Thyroid gland (tissue), 4 donors: Measurements from ENCODE around the gene ARNT2. TPM values are rescaled to one million over a fixed set of nuclear protein-coding genes. Genes with fewer than 3 reads are reported as not detected.
"Not testable (repeated sequence)": the region's sequence is repeated elsewhere in the genome, so short reads cannot be mapped to it uniquely, and the experiment has no call there.

ENCODE experiments used
- DNase-seq, 2 donors: peaks; one replicate each; pipeline ENCODE4 v3.0.0-alpha.2; 2019
- H3K27ac ChIP-seq, 3 donors: fragments of 200-600 bp; sonication (generic); 1 replicate in 2 of 3; 2 replicates in 1 of 3; pipeline ENCODE4 v1.5.1; 2016 to 2019; ENCODE audit warnings: mild to moderate bottlenecking in 1 of 3, moderate library complexity in 1 of 3
- H3K27me3 ChIP-seq: fragments of 200-600 bp; sonication (generic); one replicate; pipeline ENCODE4 v1.5.1; 2019
- H3K36me3 ChIP-seq, 2 donors: fragments of 200-600 bp; sonication (generic); one replicate each; pipeline ENCODE4 v1.5.1; 2016 to 2019
- H3K4me1 ChIP-seq, 2 donors: fragments of 200-600 bp; sonication (generic); one replicate each; pipeline ENCODE4 v1.5.1; 2017 to 2019
- H3K4me3 ChIP-seq, 3 donors: fragments of 200-600 bp; sonication (generic); replicated peaks in 1 of 3; 1 replicate in 2 of 3; 2 replicates in 1 of 3; pipeline ENCODE4 v1.5.1; 2016; ENCODE audit warnings: mild to moderate bottlenecking in 1 of 3
- H3K9me3 ChIP-seq: fragments of 200-600 bp; sonication (generic); one replicate; pipeline ENCODE4 v1.5.1; 2017
- CTCF ChIP-seq, 6 experiments: fragments of 200-600 bp in 3 of 6; fragments of 450-650 bp in 3 of 6; sonication (generic) in 3 of 6; IDR thresholded peaks; one replicate each; pipeline ENCODE4 v1.5.1; 2016 to 2019; ENCODE audit warnings: antibody characterized with exemption in 6 of 6, mild to moderate bottlenecking in 2 of 6, inconsistent platforms in 1 of 6, moderate library complexity in 1 of 6
- POLR2A ChIP-seq, 2 donors: fragments of 450-650 bp; IDR thresholded peaks; one replicate each; pipeline ENCODE4 v1.6.1; 2017; ENCODE audit warnings: antibody characterized with exemption in 2 of 2, mild to moderate bottlenecking in 2 of 2, moderate library complexity in 1 of 2
- WGBS, 2 donors: methylation state at CpG; one replicate each; pipeline ENCODE4 v1.1.5; 2017; 5-methylcytosine and 5-hydroxymethylcytosine counted together
- intact Hi-C: fragments of 100-400 bp; cut with DNase I; formaldehyde crosslinking; loops from one replicate; pipeline ENCODE4 v1.15.1; 2023
- microRNA-seq: library from miRNA; unstranded; fragments of <30 nt; microRNA quantifications from one replicate; pipeline ENCODE4, GENCODE V29; 2016
- total RNA-seq, 4 donors: library from RNA; depleted of rRNA; stranded (reverse); fragments of >200 nt; gene quantifications; one replicate each; pipeline ENCODE4 v1.2.3, GENCODE V29; 2016

The ARNT2 gene
- total RNA-seq, 4 donors from 2014 or later = 9.4 to 19.1 (median 13.8) TPM

GRCh38 chr15:80641384-80641783 lies 237.2 kb downstream of the ARNT2 start:
- Histone ChIP-seq H3K9me3 (no peaks in the 10 kb centered on the region), H3K27ac (no peak overlapping the region), H3K4me1 (no peaks in the 10 kb centered on the region), H3K4me3 (no peak overlapping the region), H3K27me3 (no peaks in the 10 kb centered on the region), H3K36me3 (no peaks in the 10 kb centered on the region)
- DNase-seq = no peak
- TF ChIP-seq POLR2A (IDR thresholded peaks at IDR 0.05) (no peak), CTCF (IDR thresholded peaks at IDR 0.05) (no peak)
- WGBS, 2 donors = 92 to 96% methylated on average over 7 of the region's 7 CpGs
- intact Hi-C loops = no loop called here

- Histone ChIP-seq H3K27ac (no peak overlapping the region), H3K4me1 (no peaks in the 10 kb centered on the region), H3K4me3 (no peak overlapping the region), H3K9me3 (no peaks in the 10 kb centered on the region), H3K36me3 (no peaks in the 10 kb centered on the region), H3K27me3 (no peaks in the 10 kb centered on the region)
- DNase-seq = no peak
- WGBS, 2 donors = 85 to 87% methylated on average over 7 of the region's 7 CpGs
- intact Hi-C loops = no loop called here
- TF ChIP-seq POLR2A (IDR thresholded peaks at IDR 0.05) (no peak), CTCF (IDR thresholded peaks at IDR 0.05) (no peak)
Observed at GRCh38 chr15:80643431-80643951, 239.3 kb downstream of the ARNT2 start.

- Histone ChIP-seq H3K4me3 (no peak overlapping the region), H3K4me1 (no peaks in the 10 kb centered on the region), H3K27me3 (no peaks in the 10 kb centered on the region), H3K9me3 (no peaks in the 10 kb centered on the region), H3K27ac (no peak overlapping the region), H3K36me3 (no peaks in the 10 kb centered on the region)
- TF ChIP-seq CTCF (IDR thresholded peaks at IDR 0.05) (no peak), POLR2A (IDR thresholded peaks at IDR 0.05) (no peak)
- no peak for DNase-seq
- intact Hi-C loops = no loop called here
- 68 to 79% methylated on average over 4 of the region's 4 CpGs for WGBS, 2 donors
Observed at GRCh38 chr15:80645494-80646065, 241.4 kb downstream of the ARNT2 start.

GRCh38 chr15:80647424-80647823 lies 243.2 kb downstream of the ARNT2 start:
- WGBS, 2 donors = 95 to 99% methylated on average over 9 to 25 of the region's 30 CpGs
- H3K4me1 ChIP-seq, H3K27me3 ChIP-seq, intact Hi-C loops, H3K9me3 ChIP-seq, DNase-seq, H3K27ac ChIP-seq, H3K4me3 ChIP-seq, H3K36me3 ChIP-seq: not testable (repeated sequence)

Small RNA genes within 50 kb of the gene (microRNA-seq; reads per million reads assigned to microRNA genes)
- not detected for gene MIR5572

Other genes with a start within 250 kb of the ARNT2 start
- gene CTXND1, start 152.2 kb upstream of the ARNT2 start, total RNA-seq = under 1 TPM in 3 of 4 donors, not detected in 1; 0.13 to 0.27 (median 0.24) TPM